K562 (cell line): ENCODE measurements around the gene GALNT9. TPM values are rescaled to one million over a fixed set of nuclear protein-coding genes. Genes with fewer than 3 reads are reported as not detected.

Source experiments
- ATAC-seq: fragments of 200-7000 bp; cut with Tn5 transposase; 3 replicates; pipeline ENCODE4 v1.9.1; 2020; ENCODE audit warnings: moderate library complexity
- BruUV-seq: library from RNA; stranded (reverse); fragments of 400-500 nt; replicated peaks from 2 replicates; lab custom pipeline; 2021; lab: Mats Ljungman, UMichigan
- CTCF ChIA-PET: fragments of 300-600 bp; formaldehyde crosslinking; extraction: SDS; loops from one replicate; lab custom pipeline; 2021; ENCODE audit warnings: low intra/inter-chr PET ratio; lab: Yijun Ruan, JAX
- POLR2A ChIA-PET: fragments of 300-600, 350-650 bp; sonication (Branson Sonifier 250); formaldehyde crosslinking; extraction: SDS; loops from one replicate; lab custom pipeline; 2021; ENCODE audit warnings: antibody characterized with exemption, inconsistent platforms; lab: Yijun Ruan, JAX
- DNase-seq, 4 experiments: peaks; one replicate each; pipeline versions ENCODE4 v3.0.0 to v3.0.0-alpha.2; 2011 to 2018; ENCODE audit warnings: low spot score in 3 of 4, mixed read lengths in 3 of 4; ENCODE audit errors: extremely low read depth in 1 of 4
- FAIRE-seq: peaks from 2 replicates; lab custom pipeline; 2011; peaks lifted over from hg19 to GRCh38; lab: Jason Lieb, UNC
- H2AFZ ChIP-seq: 2 replicates; pipeline ENCODE4 v1.6.0; 2011; ENCODE audit warnings: low read depth, low read length, control low read depth, inconsistent platforms
- H3K27ac ChIP-seq: fragments of 200-600 bp; 3 replicates; pipeline ENCODE4 v1.8.0; 2011; ENCODE audit warnings: low read depth, mild to moderate bottlenecking, control low read depth, inconsistent platforms, low read length, moderate library complexity, mixed read lengths; ENCODE audit errors: extremely low read depth
- H3K27me3 ChIP-seq, 2 experiments: fragments of 300-600 bp in 1 of 2; 2 replicates in 1 of 2; 3 replicates in 1 of 2; pipeline versions ENCODE4 v1.6.0 to v1.8.0; 2011; ENCODE audit warnings: inconsistent platforms in 2 of 2, low read length in 2 of 2, mild to moderate bottlenecking in 1 of 2, mixed read lengths in 1 of 2, moderate library complexity in 1 of 2; ENCODE audit not compliant: control insufficient read depth in 2 of 2, insufficient read depth in 2 of 2
- H3K36me3 ChIP-seq: fragments of 300-600 bp; 3 replicates; pipeline ENCODE4 v1.8.0; 2011; ENCODE audit warnings: mild to moderate bottlenecking, low read length, inconsistent platforms; ENCODE audit not compliant: control insufficient read depth, insufficient read depth
- H3K4me1 ChIP-seq, 2 experiments: fragments of 200-600 bp in 1 of 2; replicated peaks in 1 of 2; 2 replicates in 1 of 2; 3 replicates in 1 of 2; pipeline versions ENCODE4 v1.5.1 to v1.8.0; 2011; ENCODE audit warnings: inconsistent platforms in 2 of 2, low read length in 2 of 2, mild to moderate bottlenecking in 1 of 2, mixed read lengths in 1 of 2, moderate library complexity in 1 of 2; ENCODE audit not compliant: control insufficient read depth in 2 of 2, insufficient read depth in 2 of 2
- H3K4me2 ChIP-seq: 2 replicates; pipeline ENCODE4 v1.6.1; 2011; ENCODE audit warnings: low read length, control low read depth, inconsistent platforms, mixed read lengths; ENCODE audit not compliant: insufficient read depth
- H3K4me3 ChIP-seq: fragments of 200-600 bp; sonication (generic), shearing (Covaris generic); 2 replicates; pipeline ENCODE4 v1.5.1; 2016; ENCODE audit warnings: control low read depth, inconsistent platforms
- H3K79me2 ChIP-seq: fragments of 200-600 bp; 3 replicates; pipeline ENCODE4 v1.8.0; 2011; ENCODE audit warnings: low read length, inconsistent platforms; ENCODE audit not compliant: control insufficient read depth, insufficient read depth
- H3K9ac ChIP-seq, 2 experiments: 2 replicates each; pipeline versions ENCODE4 v1.6.0 to v1.6.1; 2011; ENCODE audit warnings: low read depth in 2 of 2, low read length in 2 of 2, control low read depth in 1 of 2, inconsistent platforms in 1 of 2, mild to moderate bottlenecking in 1 of 2, mixed read lengths in 1 of 2; ENCODE audit not compliant: insufficient read depth in 1 of 2
- H3K9me1 ChIP-seq: one replicate; pipeline ENCODE4 v1.6.0; 2011; ENCODE audit warnings: inconsistent platforms, mild to moderate bottlenecking, low read length, moderate library complexity; ENCODE audit not compliant: control insufficient read depth, insufficient read depth
- H3K9me3 ChIP-seq: replicated peaks from 2 replicates; pipeline ENCODE4 v1.5.1; 2011; ENCODE audit warnings: low read depth, low read length, inconsistent platforms; ENCODE audit not compliant: control insufficient read depth, insufficient read depth
- H4K20me1 ChIP-seq: replicated peaks from 2 replicates; pipeline ENCODE4 v1.6.1; 2011; ENCODE audit warnings: low read length, inconsistent platforms, mixed read lengths; ENCODE audit not compliant: control insufficient read depth, insufficient read depth
- CBX3 ChIP-seq, 2 experiments: IDR thresholded peaks; 1 replicate in 1 of 2; 2 replicates in 1 of 2; pipeline ENCODE4 v1.6.1; 2012; ENCODE audit warnings: inconsistent platforms in 2 of 2, low read length in 2 of 2, borderline replicate concordance in 1 of 2, control low read depth in 1 of 2
- GTF2B ChIP-seq: IDR thresholded peaks from 2 replicates; pipeline ENCODE4 v1.6.1; 2011; ENCODE audit not compliant: insufficient read length; ENCODE audit errors: extremely low read depth
- HNRNPH1 ChIP-seq: fragments of 200-400 bp; formaldehyde crosslinking; optimal IDR thresholded peaks from 2 replicates; pipeline ENCODE3; 2017; ENCODE audit warnings: low read depth, mild to moderate bottlenecking, low read length, moderate library complexity
- HSF4 ChIP-seq: fragments of 250-450 bp; sonication (Bioruptor Pico); IDR thresholded peaks from 2 replicates; pipeline ENCODE4 v2.1.2; 2022; ENCODE audit warnings: mild to moderate bottlenecking, moderate library complexity, borderline replicate concordance
- MTA1 ChIP-seq: fragments of 450-650 bp; IDR thresholded peaks from 2 replicates; pipeline ENCODE4 v1.6.1; 2017; ENCODE audit warnings: borderline replicate concordance
- SMAD4 ChIP-seq: fragments of 250-450 bp; sonication (Bioruptor Pico); conservative IDR thresholded peaks from 2 replicates; pipeline ENCODE4 v1.8.0; 2021; ENCODE audit warnings: inconsistent platforms, mild to moderate bottlenecking, moderate library complexity
- WHSC1 ChIP-seq: IDR thresholded peaks from one replicate; pipeline ENCODE4 v1.6.1; 2012; ENCODE audit warnings: low read length, control low read depth, inconsistent platforms
- ZBTB12 ChIP-seq: fragments of 250-450 bp; sonication (Bioruptor Pico); IDR thresholded peaks from 2 replicates; pipeline ENCODE4 v1.4.0; 2020
- ZNF384 ChIP-seq: IDR thresholded peaks from 2 replicates; pipeline ENCODE4 v1.6.1; 2012; ENCODE audit warnings: low read depth, low read length, improper control_type of control experiment
- ZNF449 ChIP-seq: fragments of 250-450 bp; sonication (Bioruptor Pico); IDR thresholded peaks from 2 replicates; pipeline ENCODE4 v1.8.0; 2022; ENCODE audit warnings: moderate library complexity, mild to moderate bottlenecking, inconsistent platforms
- WGBS: fragments of 100-300 bp; shearing (Covaris generic); methylation state at CpG from one replicate; pipeline ENCODE4 v1.1.6; 2016; ENCODE audit warnings: low coverage, mixed read lengths; ENCODE audit not compliant: insufficient coverage; ENCODE audit errors: missing lambda C conversion rate; 5-methylcytosine and 5-hydroxymethylcytosine counted together
- in situ Hi-C: fragments of 300-500 bp; cut with MboI; formaldehyde crosslinking; loops from 4 replicates; pipeline ENCODE4 v1.15.0; 2018; ENCODE audit warnings: inconsistent platforms, mixed read lengths
- intact Hi-C: fragments of 100-400 bp; cut with micrococcal nuclease; formaldehyde crosslinking; loops from 2 replicates; pipeline ENCODE4 v1.14.2; 2022
- polyA plus RNA-seq, 8 experiments: library from polyadenylated mRNA; depleted of rRNA in 4 of 8; stranded (reverse) in 5 of 8; unstranded in 3 of 8; fragments of >200 nt; fragmentation: Nextera tagmentation in 2 of 8; fragmentation: Illumina TruSeq in 1 of 8; extraction: Ambion mirVana in 2 of 8; extraction: Trizol in 1 of 8; gene quantifications; 2 replicates each; pipeline versions ENCODE4 v1.2.1 to v1.2.3, GENCODE V29; 2011 to 2014; ENCODE audit warnings: inconsistent platforms in 1 of 8, missing spikeins in 1 of 8
- total RNA-seq, 7 experiments: library from RNA; depleted of rRNA in 6 of 7; stranded (reverse); fragments of >200 nt in 6 of 7; fragmentation: Illumina TruSeq in 2 of 7; extraction: Trizol in 2 of 7; gene quantifications; 2 replicates each; pipeline versions ENCODE4 v1.2.1 to v1.2.3, GENCODE V29; 2011 to 2021; ENCODE audit warnings: low replicate concordance in 1 of 7

Gene GALNT9
- total and polyA plus RNA-seq, 9 of the 15 experiments (the other 6 are each of a cell fraction or from before 2014, with no cell fraction given) = not detected

- ATAC-seq (no peak), DNase-seq (no peak), FAIRE-seq (no peak)
- Histone ChIP-seq H3K9ac (no peak overlapping the region), H3K27ac (no peak overlapping the region), H3K4me2 (no peak overlapping the region), H3K4me1 (no peaks in the 10 kb centered on the region; a peak in 1 of 5 replicates), H3K4me3 (no peak overlapping the region), H4K20me1 (no peaks in the 10 kb centered on the region), H3K9me1 (no peaks in the 10 kb centered on the region), H3K36me3 (no peaks in the 10 kb centered on the region), H3K9me3 (no peaks in the 10 kb centered on the region), H2AFZ (no peak overlapping the region), H3K27me3 (peaks cover 14 to 56% of the 10 kb centered on the region in 2 experiments), H3K79me2 (no peaks in the 10 kb centered on the region)
- intact Hi-C loops = no loop called here
- TF ChIP-seq SMAD4 (CRISPR knock-in tag) = no peak
- BruUV-seq = no TSS peak
- ChIA-PET POLR2A (no interaction called here), CTCF (no interaction called here)
- in situ Hi-C loops = no loop called here
- WGBS = 1% methylated on average over 21 of the region's 22 CpGs
These were observed 46.5 kb upstream of the GALNT9 start for GRCh38 chr12:132375747-132376463.

- 2% methylated on average over 19 of the region's 28 CpGs for WGBS
- Histone ChIP-seq H3K27me3 (peaks cover 15 to 55% of the 10 kb centered on the region in 2 experiments; a peak in 4 of 5 replicates), H3K79me2 (no peaks in the 10 kb centered on the region), H3K4me2 (no peak overlapping the region), H4K20me1 (no peaks in the 10 kb centered on the region), H3K4me3 (no peak overlapping the region), H3K9me3 (no peaks in the 10 kb centered on the region), H3K9ac (no peak overlapping the region), H3K27ac (no peak overlapping the region), H3K4me1 (no peaks in the 10 kb centered on the region; a peak in 1 of 5 replicates), H3K36me3 (no peaks in the 10 kb centered on the region), H3K9me1 (no peaks in the 10 kb centered on the region), H2AFZ (no peak overlapping the region)
- DNase-seq (no peak), ATAC-seq (no peak), FAIRE-seq (no peak)
- intact Hi-C loops = no loop called here
- no TSS peak for BruUV-seq
- in situ Hi-C loops = no loop called here
- POLR2A ChIA-PET = no interaction called here
- CTCF ChIA-PET = no interaction called here
- TF ChIP-seq ZNF449 (no peak), ZNF384 (no peak), HNRNPH1 (no peak), HSF4 (no peak), WHSC1 (no peak), MTA1 (no peak), ZBTB12 (CRISPR knock-in tag) (no peak), GTF2B (no peak), CBX3 (IDR thresholded peaks at IDR 0.05; ENCODE audit: borderline replicate concordance in 1 of 2, low read length in 2 of 2) (no peak)
These were observed 45.4 kb upstream of the GALNT9 start for GRCh38 chr12:132374612-132375445.
